RPMI8226 (cell line): ENCODE results near the gene GLRA1.
"Not testable (repeated sequence)": the region's sequence is repeated elsewhere in the genome, so short reads cannot be mapped to it uniquely, and the experiment has no call there.

ENCODE experiments used
- DNase-seq: peaks from one replicate; pipeline ENCODE4 v3.0.0-alpha.2; 2015

The GLRA1 gene

DNA sequence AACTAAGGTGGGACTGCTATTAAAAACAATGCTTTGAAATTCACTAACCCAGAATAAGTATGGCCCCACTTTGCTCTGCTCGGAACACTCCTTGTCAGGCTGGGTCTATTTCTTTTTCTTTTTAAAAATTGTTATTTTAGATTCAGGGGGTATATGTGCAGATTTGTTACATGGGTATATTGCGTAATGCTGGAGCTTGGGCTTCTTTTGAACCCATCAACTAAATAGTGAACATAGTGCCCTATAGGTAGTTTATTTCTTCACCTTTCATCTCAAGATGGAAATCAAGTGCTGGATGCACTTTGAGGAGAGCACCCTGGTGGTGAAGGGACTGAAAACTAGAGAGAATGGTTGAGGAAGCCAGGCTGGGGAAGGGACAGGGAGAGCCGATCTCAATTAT, 51.0 kb downstream of the GLRA1 start:
- DNase-seq = no peak

DNA sequence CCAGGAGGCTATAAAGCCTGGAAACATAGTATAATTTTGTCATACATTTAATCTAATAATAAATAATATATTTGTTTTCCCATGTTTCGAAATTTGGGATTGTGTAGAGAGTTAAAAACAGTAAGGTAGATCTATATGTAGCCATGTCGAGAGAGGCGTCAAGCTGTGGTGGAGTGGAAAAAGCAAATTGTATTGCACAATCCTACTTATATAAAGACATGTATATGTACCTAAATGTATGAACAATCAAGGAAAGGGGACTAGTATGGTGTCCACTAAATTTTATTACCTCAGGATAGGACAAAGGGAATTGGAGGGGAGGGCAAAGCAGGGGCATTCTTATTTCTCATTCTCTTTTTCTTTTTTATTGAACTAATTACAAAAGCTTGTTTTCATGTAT, 52.0 kb downstream of the GLRA1 start:
- no peak for DNase-seq

DNA sequence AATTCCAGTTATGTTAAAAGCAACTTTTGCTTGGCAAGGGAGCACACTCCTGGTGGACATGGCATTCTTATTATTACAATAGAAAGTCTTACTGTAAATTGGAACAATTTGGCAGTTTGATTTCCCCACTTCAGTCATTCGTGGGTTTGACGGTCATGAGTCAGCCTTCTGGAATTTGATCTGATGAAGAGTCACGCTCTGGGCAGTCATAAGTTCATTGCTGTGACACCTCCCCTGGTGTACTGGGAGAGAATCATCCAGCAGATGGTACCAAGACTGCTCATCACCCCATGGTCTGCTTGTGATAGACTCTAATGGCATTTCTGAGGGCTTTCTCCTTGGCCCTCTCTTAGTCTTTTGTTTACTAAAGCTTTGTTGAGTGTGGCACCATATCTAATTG, 53.8 kb downstream of the GLRA1 start:
- DNase-seq = no peak

DNA sequence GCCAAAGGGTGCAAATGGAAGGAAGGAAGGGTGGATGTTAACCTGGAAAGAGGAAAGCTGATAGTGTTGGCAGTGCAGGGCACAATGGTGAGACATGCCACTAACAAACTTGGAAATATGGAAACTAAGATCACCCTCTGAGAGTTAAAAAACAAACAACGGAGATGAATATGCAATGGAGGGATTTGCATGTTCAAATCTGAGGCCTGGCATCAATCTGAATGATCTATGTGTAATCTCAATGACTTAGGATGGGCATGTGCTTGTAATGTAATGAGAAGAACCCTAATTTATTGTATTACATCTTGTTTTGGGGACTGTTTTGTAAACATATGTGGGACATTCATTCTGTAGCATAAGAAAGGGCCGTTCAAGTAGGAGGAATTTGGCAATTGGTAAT, 54.4 kb downstream of the GLRA1 start:
- no peak for DNase-seq

DNA sequence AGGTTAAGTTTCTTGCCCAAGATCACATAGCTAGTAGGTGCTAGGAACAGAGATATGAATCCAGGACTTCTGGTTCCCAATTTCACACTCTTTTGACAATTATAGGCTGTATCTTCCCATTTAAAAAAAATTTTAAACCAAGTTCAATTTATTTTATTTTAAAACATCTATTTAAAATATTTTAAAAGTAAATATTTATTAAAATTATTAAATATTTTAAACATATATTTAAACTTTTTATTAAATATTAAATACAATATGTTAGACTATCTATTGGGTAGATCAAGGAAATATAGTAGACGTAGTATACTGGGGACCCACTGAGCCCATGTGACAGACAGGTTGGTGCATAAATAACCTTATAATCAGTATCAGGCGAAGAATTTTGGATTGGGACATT, 54.8 kb downstream of the GLRA1 start:
- no peak for DNase-seq

DNA sequence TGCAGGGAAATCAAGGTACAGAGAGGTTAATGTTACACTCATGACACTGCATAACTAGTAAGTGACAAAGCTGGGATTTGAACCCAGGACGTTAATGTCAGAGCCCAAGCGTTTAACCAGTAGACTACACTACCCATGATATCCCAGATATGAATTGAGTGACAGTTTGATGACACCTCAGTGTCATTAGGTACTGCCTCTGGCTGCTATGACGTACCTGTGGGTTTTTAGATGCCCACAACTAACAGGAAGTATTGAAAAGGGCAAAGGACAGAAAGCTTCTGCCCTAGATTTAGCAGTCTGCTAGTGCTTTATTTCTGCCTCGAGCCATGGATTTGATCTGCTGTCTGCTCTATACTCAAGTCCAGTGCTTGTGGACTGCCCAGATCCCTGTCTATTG, 56.2 kb downstream of the GLRA1 start:
- no peak for DNase-seq

DNA sequence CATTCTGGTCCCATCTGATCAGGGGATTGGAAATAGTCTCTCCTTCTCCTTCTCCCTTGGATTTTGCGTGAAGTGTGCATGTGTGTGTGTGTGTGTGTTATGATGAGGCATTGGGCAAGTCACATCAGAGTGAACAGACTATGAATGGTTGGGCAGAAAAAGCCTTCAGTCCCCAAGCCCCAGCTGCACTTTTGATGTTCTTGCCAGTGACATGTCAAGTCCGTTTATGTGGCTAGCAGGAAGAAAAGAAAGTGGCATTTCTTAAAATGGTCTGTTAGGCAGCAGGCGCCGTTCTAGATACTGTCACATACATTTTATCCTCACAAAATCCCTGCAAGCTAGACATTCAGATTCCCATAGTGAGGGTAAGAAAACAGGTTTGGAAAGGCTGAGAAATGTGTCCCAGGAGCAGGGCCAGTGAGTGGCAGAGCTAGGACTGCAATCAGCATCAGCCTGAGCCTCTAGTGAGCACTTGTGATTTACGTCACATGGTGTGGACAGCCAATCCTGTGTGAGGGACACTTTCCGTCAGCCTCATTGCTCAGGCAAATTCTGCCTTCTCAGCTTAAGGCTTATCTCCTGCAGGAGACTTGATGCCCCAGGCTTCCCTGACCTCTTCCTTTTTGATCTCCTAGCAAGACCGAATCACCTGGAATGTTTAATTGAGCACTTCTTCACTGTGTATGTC, 60.4 kb downstream of the GLRA1 start:
- DNase-seq = no peak

DNA sequence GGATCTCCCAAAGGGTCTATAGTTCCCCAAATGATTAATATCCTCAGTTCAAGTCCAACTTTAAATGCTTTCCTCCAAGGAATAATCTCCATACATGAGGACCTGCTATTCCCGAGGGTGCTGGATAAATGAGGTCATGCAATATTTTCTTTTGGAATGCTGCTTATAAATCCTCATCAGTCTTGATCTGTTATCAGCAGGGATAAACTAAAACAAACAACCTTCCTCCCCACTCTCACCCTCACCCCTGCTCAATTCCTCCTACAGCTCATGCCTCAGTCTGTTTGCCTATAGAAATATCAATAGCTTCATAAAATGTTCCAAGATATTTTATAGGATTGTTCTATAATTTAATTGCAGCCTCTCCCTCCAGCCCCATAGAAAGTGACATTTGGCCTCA, 61.1 kb downstream of the GLRA1 start:
- no peak for DNase-seq

DNA sequence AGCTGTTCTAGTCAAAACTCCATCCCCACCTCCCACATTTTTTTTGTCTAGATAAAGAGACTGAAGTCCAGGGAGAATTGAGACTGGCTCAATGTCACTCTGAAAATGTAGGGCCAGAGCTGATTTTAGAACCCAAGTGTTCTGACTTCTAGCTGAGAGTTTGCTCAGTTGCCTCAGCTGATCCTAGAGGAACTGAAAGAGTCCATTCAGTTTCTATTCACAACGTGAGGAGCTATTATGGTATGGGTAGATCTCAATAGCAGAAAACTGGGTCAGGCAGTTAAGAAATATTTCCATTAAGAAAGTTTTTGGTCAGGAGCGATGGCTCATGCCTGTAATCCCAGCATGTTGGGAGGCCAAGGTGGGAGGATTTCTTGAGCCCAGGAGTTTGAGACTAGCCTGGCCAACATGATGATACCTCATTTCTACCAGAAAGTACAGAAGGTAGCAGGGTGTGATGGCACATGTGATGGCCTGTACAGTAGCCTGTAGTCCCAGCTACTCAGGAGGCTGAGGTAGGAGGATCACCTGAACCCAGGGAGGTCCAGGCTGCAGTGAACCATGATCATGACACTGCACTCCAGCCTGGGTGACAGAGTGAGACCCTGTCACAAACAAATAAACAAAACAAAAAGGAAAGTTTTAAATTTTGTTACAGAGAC, 61.7 kb downstream of the GLRA1 start:
- DNase-seq = no peak

DNA sequence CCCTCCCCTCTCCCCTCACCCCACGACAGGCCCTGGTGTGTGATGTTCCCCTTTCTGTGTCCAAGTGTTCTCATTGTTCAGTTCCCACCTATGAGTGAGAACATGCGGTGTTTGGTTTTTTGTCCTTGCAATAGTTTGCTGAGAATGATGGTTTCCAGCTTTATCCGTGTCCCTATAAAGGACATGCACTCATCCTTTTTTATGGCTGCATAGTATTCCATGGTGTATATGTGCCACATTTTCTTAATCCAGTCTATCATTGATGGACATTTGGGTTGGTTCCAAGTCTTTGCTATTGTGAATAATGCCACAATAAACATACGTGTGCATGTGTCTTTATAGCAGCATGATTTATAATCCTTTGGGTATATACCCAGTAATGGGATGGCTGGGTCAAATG, 63.8 kb downstream of the GLRA1 start:
- not testable (repeated sequence) for DNase-seq

DNA sequence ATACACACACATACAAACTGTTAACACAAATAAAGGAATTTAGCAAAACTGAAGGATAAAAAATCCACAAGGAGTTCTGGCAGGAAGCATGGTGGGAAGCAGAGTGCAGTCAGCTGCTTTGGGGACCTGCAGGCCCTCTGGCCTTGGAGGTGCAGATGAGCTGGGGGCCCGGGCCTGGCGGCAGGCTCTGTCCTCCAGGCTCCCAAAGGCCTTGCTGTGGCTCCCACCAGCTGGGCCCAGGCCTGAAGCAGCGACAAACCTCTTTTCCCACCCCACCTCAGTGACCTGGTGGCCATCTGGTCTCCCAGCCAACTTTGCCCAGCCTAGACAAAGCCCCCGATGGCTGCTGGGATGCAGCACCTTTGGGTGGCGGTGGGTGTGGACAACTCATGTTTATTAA, 67.8 kb downstream of the GLRA1 start:
- no peak for DNase-seq

DNA sequence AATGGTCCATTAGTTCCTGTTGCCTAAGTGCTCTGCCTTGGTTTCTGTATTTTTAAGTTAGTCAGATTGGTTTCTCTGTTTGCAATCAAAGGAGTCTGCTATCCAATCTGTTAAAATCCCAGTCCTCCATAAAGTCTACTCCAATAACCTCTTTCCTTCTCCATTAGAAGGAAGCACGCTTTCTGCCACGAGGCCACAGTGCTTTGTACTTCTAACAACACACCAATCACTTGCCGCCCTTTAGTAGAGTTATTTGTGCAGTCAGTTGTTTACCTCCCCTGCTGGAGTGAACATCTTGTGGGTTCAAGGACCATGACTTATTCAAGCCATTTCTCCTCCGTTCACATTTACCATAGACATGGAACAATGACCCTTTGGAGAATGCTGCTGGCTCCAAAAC, 69.0 kb downstream of the GLRA1 start:
- DNase-seq = no peak

DNA sequence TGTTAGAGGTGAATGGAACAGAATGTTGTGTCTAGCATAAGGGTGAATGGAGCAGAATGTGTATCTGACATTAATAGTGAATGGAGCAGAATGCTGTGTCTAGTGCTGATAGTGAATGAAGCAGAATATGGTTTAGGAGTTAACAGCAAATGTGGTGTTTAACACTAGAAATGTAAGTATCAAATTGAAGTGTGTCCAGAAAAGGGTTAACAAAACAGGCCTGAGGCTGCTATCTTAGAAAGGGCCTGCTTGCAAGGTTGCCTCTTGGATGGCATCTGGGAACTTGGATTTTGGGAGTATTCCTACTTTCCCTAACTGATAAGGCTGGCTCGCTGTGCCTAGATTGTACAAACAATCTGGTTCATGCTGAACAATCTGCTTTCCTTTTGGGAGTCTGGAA, 76.8 kb downstream of the GLRA1 start:
- no peak for DNase-seq

DNA sequence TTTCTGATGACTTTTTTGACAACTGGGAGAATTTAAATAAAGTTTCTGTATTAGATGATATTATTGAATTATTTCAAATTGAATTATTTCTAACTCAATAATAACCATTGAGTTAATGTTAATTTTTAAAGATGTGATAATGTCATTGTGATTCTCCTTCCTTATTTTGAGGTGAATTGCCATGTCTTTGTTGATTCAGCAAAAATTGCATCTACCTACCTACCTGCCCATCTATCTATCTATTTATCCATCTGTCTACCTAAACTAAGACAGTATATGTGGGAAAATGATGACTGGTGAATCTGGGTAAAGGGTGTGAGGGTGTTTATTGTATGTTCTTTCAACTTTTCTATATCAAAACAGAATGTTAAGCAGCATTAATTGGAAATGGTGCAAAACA, 77.9 kb downstream of the GLRA1 start:
- DNase-seq = no peak

DNA sequence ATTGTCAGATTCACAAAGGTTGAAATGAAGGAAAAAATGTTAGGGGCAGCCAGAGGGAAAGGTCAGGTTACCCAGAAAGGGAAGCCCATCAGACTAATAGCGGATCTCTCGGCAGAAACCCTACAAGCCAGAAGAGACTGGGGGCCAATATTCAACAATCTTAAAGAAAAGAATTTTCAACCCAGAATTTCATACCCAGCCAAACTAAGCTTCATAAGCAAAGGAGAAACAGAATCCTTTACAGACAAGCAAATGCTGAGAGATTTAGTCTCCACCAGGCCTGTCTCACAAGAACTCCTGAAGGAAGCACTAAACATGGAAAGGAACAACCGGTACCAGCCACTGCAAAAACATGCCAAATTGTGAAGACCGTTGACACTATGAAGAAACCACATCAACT, 91.8 kb downstream of the GLRA1 start:
- not testable (repeated sequence) for DNase-seq

DNA sequence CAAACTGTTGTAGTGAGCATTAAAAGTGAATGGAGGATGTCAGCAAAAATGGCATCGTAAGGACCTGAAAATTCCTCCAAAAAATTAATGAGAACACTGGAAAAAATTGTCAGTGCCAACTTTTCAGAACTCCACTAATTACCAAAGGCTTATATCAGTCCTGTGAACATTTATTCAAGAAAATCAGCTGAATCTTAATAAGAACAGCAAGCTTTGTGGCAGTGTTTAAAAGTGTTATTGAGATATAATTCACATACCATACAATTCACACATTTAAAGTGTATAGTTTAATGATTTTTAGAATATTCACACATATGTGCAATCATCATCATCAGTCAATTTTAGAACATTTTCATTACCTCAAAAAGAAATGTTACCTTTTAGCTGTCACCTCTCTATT, 95.3 kb downstream of the GLRA1 start:
- DNase-seq = no peak

DNA sequence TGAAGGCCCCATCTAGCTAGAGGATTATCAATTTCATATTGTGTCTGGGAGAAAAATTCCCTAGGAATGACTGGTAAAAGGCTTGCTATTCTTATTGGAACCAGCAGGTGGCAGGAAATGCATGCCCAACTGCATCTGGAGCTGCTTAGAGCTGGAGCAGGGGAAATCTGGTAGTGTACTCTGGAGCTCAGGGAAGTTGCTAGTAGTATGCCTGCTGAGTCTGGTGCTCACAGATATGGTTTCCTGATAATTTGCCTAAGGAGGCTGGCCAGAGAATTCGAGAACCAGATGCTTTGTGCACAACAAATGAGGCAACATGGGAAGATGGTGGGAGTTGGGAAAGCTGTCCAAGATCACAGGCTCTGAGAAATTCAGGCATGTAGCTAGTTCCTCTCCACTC, 99.2 kb downstream of the GLRA1 start:
- peak; percentile 35 for DNase-seq

DNA sequence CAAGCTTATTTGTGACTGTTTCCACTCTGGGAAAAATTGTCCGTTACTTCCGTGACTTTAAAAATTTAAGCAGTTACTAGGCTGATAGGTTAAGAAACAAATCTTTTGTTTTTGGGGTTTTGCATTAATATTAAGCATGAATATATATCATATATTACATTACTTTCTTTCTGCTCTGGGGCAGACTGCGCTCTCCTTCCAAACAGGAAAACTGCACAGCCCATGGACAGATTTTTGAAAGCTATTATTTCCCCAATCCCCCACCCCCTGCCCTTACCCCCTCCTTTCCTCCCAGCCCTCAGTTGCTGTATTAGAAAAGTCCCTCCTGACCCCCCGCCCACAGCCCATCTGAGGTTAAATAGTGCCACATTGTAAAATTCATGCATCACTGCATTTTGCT, 102.5 kb downstream of the GLRA1 start:
- DNase-seq = no peak

DNA sequence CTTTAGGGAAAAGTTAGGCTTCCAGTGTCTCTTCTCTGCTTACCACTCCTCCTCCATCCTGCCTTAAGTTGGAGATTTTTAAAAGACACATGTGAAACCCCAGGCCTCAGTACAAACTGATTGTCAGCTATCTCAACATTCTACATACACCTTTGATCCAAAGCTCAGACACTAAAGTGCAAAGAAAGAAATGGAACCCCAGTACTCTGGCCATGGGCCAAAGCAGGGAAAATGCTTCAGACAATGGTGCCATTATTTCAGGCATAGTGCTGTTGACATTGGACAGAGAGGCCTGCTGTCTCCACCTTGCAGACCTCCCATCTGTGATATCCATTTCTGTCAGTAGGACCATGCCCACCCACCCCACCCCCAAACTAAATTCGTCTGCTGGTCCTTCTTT, 103.7 kb downstream of the GLRA1 start:
- no peak for DNase-seq

DNA sequence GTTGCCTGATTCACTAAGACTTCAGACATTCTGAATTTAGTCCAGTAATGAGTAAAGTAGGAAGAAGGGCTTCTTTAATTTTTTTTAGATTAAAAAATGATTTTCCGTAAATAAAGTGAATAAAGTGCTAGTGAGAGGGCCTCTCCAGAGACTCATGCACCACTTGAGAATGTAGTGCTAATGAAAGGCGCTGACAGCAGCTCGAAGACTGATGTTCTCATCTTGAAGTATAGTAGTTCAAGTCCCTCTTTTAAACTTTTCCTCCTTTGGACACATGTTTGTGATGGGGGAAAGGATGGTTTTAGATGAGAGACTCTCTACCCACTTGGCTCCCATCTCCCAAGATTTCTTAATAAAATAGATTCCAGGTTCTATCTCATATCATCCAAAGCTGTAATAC, 104.4 kb downstream of the GLRA1 start:
- DNase-seq = no peak

DNA sequence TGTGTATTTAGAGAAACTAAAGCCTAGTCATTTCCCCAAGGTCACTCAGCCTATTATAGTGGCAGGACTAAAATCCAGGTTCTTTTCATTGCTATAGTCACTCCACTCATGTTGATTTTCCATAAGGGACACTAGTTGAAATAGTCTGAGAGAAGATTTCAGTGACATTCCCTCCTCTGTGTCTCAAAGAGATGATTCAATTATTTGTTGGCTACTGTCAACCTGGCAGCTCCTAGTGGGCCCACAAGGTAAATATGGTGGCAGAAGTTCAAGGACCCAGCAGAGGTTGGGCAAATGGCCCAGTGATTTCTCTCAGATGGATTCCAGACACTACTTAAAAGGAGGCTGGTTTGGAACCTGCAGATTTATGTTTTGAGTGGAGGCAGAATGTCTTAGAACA, 104.8 kb downstream of the GLRA1 start:
- DNase-seq = no peak

DNA sequence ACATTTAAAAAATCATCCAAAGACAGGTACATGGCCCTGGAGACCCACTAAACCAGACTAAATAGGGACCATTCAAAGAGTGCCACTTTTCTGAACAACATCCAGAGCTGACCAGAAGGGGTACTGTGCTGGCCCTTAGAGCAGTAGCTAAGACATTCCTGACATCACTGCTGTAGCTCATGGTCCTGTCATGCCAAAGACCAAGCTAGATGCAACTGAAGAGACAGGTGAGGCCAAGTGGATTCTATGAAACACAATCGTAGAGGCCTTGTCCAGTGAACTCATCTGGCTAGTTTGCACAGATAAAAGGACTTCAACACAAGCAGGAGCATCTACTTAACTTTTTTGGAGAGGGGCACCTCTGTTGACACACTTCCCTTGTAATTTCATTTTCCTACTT, 109.6 kb downstream of the GLRA1 start:
- DNase-seq = no peak

DNA sequence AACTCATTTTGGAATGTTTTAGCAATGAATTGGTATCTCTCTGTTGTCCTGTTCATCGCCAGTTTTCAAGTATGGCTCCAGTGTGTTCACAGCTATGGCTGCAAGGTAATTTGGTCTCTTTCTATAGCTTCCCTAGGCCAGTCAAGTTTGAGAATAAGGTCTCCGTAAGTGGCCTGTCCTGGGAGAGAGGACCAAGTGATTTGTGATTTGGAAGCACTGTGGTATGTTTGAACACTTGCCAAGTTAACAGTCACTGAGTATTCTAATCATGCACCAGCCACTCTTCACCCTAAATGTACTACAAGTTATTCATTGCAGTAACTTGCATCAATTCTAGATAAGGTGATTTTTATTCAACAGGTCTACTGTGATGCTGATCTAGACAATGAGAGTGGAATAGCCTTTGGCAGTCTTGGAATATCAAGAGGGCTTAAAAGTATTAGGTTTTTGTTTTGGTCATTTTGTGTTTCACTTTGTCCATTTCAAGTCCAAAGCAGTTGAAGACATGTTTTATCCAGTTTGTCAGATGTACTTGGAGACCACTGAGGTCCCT, 111.8 kb downstream of the GLRA1 start:
- no peak for DNase-seq

DNA sequence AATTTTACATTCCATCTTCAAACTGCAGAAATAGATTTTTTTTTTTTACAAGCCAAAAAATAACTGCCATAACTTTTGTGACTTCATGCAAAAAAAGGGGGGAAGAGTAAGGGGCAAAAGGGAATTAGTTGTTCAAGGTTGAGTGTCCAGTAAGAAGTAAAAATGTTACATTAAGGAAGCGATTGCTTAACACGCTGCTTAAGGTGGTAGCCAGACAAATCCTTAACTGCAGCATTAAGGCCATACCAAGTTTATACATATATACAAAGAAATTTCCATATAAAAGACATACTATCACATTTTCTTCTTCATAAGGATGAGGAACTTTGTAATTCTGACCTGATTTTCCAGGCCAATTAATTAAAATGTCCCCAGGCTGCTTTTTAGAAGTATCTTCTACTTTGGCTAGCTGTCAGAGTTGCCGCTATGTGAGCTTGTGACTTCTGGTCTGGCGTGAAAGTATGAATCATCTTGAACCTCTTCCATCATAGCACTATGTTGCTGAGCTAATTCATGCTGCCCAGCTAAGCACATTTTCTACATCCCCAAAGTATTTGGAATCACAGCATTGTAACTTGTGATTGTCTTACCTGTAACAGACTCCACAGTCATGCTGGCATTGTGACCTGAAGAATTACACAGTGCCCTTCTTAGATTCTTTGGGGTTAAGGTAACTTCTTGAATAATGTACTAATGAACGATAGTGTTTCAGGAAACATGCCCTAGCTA, 112.9 kb downstream of the GLRA1 start:
- no peak for DNase-seq
